ENCODE results near the gene SAT2.

The SAT2 gene

DNA sequence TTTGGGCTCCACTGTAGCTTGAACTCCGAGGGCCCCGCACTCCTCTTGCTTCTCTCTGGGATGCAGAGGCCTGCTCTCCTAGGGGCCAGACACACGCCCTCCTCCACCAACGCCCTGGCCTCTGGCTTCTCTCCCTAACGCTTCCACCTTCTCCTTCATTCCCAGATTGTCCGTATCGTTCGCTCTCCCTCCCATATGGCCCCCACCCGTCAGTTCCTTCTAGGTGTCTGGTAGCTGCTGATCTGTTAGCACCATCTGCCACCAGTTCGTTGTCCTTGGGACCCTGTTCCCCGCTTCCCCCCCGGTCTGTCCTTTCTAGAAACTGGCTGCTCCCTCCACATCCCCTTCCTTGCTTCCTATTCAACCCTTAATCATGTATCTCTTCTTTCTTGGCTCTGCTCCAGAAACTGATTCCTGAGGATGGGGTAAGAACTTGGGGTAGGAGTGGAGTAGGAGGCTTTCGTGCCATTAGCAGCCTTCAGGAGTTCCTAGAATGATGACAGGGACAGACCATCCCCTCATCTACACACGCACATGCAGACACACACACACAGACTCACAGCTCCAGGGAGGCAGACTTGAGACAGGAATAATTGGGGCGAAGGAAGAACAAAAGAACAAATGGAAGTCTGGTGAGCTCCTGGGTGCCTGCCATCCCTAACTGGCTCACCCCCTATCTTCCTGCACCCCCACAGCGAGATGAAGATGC, 27.4 kb upstream of the SAT2 start:
- Histone ChIP-seq H3K36me3 (replicated peaks; ENCODE audit: low read depth, low read length) (no peaks in the 10 kb centered on the region), H3K9me3 (ENCODE audit: insufficient read depth, low read length) (no peaks in the 10 kb centered on the region), H3K9ac (ENCODE audit: low read length) (no peak overlapping the region), H3K4me3 (ENCODE audit: low read length) (no peak overlapping the region), H3K79me2 (ENCODE audit: low read length) (no peaks in the 10 kb centered on the region), H3K27ac (ENCODE audit: low read length) (no peak overlapping the region), H3K27me3 (ENCODE audit: low read depth, low read length) (no peaks in the 10 kb centered on the region), H4K20me1 (ENCODE audit: insufficient read depth, low read length) (no peaks in the 10 kb centered on the region), H3K4me2 (ENCODE audit: low read length) (no peak overlapping the region), H3K4me1 (ENCODE audit: low read length) (no peaks in the 10 kb centered on the region), H2AFZ (ENCODE audit: low read depth, low read length) (no peak overlapping the region)
- TF ChIP-seq, protein P1, sequence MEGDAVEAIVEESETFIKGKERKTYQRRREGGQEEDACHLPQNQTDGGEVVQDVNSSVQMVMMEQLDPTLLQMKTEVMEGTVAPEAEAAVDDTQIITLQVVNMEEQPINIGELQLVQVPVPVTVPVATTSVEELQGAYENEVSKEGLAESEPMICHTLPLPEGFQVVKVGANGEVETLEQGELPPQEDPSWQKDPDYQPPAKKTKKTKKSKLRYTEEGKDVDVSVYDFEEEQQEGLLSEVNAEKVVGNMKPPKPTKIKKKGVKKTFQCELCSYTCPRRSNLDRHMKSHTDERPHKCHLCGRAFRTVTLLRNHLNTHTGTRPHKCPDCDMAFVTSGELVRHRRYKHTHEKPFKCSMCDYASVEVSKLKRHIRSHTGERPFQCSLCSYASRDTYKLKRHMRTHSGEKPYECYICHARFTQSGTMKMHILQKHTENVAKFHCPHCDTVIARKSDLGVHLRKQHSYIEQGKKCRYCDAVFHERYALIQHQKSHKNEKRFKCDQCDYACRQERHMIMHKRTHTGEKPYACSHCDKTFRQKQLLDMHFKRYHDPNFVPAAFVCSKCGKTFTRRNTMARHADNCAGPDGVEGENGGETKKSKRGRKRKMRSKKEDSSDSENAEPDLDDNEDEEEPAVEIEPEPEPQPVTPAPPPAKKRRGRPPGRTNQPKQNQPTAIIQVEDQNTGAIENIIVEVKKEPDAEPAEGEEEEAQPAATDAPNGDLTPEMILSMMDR (IDR thresholded peaks at IDR 0.05; ENCODE audit: low read depth, low read length): no peak
- TF ChIP-seq EZH2phosphoT487 (IDR thresholded peaks at IDR 0.05; ENCODE audit: low read depth): no peak

DNA sequence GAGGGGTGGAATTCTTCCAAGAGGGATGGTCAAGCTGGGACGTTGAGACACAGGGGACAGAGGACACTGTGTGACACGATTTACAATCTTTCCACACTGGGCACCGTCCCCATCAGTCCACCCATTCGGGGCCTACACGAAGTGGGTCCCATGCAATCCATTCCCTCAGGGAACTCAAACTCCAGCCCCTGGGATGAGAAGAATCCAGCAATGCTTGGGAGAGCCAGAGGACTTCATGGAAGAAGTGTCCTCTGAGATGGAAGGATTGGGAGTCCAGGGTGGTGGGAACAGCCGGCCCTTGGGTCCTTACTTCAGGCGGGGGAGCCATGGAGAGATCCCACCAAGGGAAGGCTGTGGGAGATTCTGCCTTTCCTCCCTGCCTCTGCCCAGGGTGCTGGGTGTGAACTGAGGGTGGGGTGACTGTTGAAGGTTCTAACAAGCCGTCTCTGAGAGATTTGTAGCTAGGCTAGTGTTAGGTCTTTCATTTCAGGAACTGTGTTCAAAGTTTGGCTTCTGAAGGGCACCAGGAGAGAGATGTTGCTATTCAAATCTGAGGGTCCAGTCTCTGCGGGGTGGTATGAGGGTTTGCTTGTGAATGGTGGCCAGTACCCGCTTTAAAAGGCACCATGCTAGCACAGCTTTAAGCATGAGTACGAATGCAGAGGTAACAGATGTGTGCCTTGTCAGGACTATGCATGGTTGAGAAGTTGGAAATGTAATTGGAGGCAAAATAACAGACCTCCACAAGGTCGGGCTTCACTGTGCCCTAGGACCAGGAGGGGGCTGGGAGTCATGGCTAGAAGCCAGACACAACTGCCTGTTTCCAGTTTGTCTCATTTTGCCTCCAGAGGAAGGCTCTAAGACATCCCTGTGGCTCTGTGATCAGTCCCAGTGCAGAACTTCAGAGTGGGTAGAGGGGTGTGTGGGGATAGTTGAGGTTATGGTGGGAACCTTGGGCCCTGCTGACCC, 25.1 kb upstream of the SAT2 start:
- H3K4me1 ChIP-seq (ENCODE audit: low read length): no peaks in the 10 kb centered on the region
- no peak overlapping the region for H3K9ac ChIP-seq (ENCODE audit: low read length)
- no peaks in the 10 kb centered on the region for H3K9me3 ChIP-seq (ENCODE audit: insufficient read depth, low read length)
- H3K27ac ChIP-seq (ENCODE audit: low read length): no peak overlapping the region
- H3K36me3 ChIP-seq (replicated peaks; ENCODE audit: low read depth, low read length): no peaks in the 10 kb centered on the region
- H4K20me1 ChIP-seq (ENCODE audit: insufficient read depth, low read length): no peaks in the 10 kb centered on the region
- no peak overlapping the region for H3K4me2 ChIP-seq (ENCODE audit: low read length)
- TF ChIP-seq, protein P1 (IDR thresholded peaks at IDR 0.05; ENCODE audit: low read depth, low read length): no peak
- TF ChIP-seq EZH2phosphoT487 (IDR thresholded peaks at IDR 0.05; ENCODE audit: low read depth): no peak
- H3K27me3 ChIP-seq (ENCODE audit: low read depth, low read length): no peaks in the 10 kb centered on the region
- no peaks in the 10 kb centered on the region for H3K79me2 ChIP-seq (ENCODE audit: low read length)
- H2AFZ ChIP-seq (ENCODE audit: low read depth, low read length): no peak overlapping the region
- no peak overlapping the region for H3K4me3 ChIP-seq (ENCODE audit: low read length)

DNA sequence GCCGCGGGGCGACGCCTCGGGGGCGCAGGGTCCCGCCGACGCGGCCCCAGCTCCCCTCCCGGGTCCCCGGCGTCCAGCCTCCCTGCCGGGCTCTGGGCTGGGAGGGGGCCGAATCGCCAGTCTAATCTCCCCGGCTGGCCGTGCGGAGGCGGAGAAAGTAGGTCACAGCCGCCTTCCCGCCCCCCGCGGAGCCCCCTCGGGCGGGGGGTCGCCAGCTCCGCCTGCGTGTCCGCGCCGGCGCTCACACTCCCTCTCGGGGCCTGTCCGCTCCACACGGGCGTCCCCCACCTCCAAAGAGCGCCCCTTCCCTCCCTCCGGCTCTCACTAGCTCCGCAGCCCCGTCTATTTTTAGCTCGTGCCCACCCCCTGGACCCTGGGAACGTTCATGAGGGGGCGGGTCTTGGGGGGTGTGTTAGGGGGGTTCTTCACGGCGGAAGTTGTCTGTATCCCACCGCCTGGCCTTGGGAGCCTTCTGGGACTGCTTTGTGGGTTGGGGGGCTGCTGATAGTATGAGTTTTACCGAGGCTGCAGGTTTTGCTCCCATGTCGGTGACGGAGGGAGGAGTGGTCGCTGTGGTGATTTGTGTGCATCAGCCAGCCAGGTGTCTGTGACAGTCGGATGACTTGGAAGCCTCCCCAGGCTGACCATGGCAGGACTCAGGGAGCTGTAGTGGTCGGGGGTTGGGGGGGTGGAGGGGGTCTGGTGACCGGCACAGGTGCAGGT, 24.2 kb upstream of the SAT2 start:
- Histone ChIP-seq H3K4me3 (ENCODE audit: low read length) (no peak overlapping the region), H2AFZ (ENCODE audit: low read depth, low read length) (no peak overlapping the region)

More for the DNA sequence above, 24.2 kb upstream of the SAT2 start:
- Histone ChIP-seq H3K4me1 (ENCODE audit: low read length) (no peaks in the 10 kb centered on the region), H3K27me3 (ENCODE audit: low read depth, low read length) (no peaks in the 10 kb centered on the region), H3K36me3 (replicated peaks; ENCODE audit: low read depth, low read length) (no peaks in the 10 kb centered on the region), H3K9ac (ENCODE audit: low read length) (no peak overlapping the region), H3K79me2 (ENCODE audit: low read length) (no peaks in the 10 kb centered on the region), H3K9me3 (ENCODE audit: insufficient read depth, low read length) (no peaks in the 10 kb centered on the region), H3K4me2 (ENCODE audit: low read length) (no peak overlapping the region), H3K27ac (ENCODE audit: low read length) (no peak overlapping the region), H4K20me1 (ENCODE audit: insufficient read depth, low read length) (no peaks in the 10 kb centered on the region)
- TF ChIP-seq, protein P1 (IDR thresholded peaks at IDR 0.05; ENCODE audit: low read depth, low read length): no peak
- no peak for TF ChIP-seq EZH2phosphoT487 (IDR thresholded peaks at IDR 0.05; ENCODE audit: low read depth)

Measured in OCI-LY3 (cell line).